NOMO-1 (cell line): ENCODE data around the gene ULK1.
A peak's percentile ranks its signal among the peaks of the same experiment; 100 is the strongest.

Experiments
- DNase-seq, 2 experiments: peaks; one replicate each; lab custom pipeline; 2025; ENCODE audit not compliant: unreplicated experiment in 2 of 2; lab: John Stamatoyannopoulos, UW

Gene ULK1

DNA sequence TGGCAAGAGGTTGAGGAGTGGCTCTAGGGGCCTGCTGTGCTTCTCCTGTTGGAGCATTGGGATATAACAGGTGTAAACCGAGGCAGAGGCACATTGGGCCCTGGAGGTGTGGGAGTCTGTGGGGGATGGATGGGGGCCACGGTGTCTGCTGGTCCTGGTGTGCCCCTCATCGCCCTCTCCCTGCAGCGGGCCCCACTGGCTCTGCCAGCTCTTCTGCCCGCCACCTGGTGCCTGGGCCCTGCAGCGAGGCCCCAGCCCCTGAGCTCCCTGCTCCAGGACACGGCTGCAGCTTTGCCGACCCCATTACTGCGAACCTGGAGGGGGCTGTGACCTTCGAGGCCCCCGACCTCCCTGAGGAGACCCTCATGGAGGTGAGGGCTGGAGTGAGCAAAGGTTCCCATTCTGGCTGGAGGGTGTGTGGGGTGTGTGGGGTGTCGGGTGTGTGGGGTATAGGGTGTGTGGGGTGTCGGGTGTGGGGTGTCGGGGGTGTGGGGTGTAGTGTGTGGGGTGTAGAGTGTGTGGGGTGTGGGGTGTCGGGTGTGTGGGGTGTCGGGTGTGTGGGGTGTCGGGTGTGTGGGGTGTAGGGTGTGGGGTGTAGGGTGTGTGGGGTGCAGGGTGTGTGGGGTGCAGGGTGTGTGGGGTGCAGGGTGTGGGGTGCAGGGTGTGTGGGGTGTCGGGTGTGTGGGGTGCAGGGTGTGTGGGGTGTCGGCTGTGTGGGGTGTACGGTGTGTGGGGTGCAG, 24.1 kb downstream of the ULK1 start:
- no peak for DNase-seq

GRCh38 chr12:131919051-131919347, 24.6 kb downstream of the ULK1 start:
- no peak for DNase-seq

DNA sequence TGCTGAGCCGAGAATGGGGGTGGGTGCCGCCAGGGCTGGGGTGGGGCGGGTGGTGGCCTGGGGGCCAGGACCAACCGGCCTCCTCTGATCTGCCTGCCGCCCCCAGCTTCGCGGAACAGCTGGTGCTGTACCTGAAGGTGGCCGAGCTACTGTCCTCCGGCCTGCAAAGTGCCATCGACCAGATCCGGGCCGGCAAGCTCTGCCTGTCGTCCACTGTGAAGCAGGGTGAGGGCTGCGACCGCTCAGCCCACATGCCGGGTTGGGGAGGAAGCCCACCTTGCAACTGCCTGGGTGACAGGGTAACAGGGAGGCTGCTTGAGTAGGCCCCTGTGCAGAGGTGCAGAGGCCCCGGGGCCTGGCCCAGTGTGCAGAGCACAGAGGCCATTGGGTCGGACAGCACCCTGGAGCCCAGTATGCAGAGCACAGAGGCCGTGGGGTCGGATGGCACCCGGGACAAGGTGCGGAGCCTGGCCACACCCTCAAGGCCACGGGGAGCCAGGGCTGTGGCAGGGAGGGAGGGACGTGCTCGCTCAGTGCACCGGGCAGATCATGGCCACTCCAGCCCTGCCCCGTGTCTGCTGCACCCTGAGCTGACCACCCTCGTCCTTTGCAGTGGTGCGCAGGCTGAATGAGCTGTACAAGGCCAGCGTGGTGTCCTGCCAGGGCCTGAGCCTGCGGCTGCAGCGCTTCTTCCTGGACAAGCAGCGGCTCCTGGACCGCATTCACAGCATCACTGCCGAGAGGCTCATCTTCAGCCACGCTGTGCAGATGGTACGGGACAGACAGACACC, 25.1 kb downstream of the ULK1 start:
- no peak for DNase-seq

DNA sequence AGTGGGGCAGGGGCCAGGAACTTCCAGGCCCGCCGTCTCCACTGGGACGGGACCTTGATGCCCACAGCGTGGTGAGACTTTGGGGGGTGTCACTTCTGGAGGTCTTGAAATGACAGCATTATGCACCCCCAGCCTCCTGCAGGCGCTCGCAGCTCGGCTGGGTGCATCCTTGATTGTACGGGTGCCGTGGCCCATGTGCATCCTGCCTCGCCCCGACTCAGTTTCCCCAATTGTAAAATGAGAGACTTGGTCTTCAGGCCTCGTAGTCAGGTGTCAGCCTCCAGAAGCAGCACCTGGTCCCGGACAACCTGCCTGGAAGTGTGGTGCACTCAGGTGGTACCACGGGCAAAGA, 25.7 kb downstream of the ULK1 start:
- DNase-seq, result no peak

DNA sequence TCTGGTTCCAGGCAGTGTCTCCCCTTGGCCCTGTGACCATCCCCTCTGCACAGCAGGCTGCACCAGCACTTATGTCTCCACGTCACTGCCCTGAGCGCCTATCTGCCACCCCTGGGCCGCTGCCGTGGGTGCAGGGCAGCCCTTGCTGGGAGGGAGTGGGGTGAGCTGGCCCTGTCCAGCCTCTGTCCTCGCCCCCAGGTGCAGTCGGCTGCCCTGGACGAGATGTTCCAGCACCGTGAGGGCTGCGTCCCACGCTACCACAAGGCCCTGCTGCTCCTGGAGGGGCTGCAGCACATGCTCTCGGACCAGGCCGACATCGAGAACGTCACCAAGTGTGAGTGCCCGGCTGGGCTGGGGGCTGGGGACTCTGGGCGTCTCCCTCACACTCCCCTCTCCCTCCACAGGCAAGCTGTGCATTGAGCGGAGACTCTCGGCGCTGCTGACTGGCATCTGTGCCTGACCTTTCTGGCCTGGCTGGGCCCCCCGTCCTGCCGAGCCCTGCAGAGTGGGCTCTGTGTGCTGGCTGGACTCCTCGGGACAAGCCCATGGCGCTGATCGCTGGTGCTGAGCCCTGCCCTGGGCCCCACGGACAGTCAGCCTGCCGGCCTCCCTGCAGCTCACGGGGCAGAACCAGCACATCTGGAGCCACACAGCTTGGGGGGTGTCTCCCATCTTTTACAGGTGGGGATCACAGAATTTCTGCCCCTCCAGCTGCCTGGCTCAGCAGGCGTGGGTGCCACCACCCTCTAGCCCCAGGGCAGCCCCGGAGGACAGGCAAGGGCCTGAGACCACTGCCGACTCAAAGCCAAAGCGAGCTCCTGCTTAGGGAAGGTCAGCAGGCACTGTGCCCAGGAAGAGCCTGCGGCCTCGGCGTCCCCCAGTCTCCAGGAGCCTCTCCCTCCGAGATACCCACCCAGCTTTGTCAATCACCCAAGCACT, 26.7 kb downstream of the ULK1 start:
- DNase-seq, result no peak

- no peak for DNase-seq
Observed at GRCh38 chr12:131921866-131922769, 27.7 kb downstream of the ULK1 start.

DNA sequence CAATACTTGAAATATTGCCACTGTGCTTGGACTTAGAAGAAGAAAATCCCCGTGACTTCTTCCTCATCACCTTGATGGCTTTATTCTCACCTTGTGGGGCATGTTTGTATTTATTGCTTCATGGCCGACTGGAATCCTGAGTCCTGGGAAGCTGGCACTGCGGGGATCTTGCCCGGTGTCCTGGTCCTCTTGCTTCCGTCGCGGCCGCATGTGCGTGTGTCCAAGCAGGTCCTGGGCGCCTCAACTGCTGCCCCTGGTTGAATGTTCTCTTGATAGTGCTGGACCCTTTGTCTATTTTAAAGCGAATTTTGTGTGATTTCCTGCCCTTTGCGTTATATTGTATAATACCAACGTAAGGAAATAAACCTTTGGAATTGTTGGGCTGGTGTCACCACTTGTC, 28.4 kb downstream of the ULK1 start:
- DNase-seq, result no peak

DNA sequence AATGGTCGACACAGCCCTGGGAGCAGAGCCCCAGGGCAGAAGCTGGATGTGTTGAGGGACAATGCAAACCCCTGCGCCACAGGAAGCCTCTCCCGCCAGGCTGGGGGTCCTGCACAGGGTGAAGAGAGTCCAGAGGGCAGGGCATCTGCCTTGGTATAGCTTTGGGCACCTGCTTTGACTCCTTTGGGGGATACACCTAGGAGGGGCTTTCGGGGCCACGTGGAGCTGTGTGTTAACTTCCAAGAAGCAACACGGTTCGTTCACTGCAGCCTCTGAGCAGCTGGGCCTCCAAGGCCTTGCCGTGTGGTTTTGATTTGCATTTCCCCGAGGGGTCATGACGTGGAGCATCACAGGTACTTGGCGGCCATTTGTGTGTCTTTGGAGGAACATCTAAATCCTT, 28.8 kb downstream of the ULK1 start:
- no peak for DNase-seq

DNA sequence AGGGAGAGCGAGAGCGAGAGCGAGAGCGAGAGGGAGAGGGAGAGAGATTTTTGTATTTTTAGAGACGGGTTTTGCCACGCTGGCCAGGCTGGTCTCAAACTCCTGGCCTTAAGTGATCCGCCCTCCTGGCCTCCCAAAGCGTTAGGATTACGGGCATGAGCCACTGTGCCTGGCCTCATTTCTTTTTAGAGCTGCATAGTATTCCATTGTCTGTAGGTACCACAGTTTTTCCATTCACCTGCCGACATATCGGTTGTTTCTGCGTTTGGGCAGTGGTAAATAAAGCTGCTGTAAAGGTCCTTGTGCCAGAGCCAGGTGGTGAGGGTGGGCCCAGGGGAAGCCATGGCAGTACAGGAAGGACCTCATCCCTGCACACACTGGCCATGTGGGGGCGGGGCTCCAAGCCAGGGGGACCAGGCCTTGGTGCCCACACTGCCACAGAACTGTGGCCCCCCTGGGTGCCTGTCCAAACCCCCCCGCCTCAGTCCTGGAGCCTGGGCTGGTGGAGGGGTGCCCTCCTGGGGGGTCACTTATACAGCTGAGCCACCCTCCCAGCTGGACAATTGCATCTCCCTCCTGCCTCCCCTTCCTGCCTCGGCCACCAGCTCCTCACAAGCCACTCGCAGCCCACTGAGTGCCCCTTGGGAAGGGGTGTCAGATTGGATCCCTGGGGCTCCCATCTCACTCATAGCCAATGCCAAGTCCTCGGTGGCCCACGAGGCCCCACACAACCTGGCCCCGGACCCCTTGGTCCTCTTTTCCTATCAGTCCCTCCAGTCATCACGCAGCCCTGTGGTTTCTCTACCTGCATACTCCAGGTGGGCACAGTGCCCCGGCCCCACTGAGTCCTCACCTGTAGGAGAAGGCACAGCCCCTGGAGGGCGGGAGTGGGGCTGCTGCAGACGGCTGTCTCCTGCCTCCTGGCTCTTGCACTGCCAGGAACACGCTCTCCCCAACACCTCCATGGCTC, 33.0 kb downstream of the ULK1 start:
- DNase-seq, result no peak

DNA sequence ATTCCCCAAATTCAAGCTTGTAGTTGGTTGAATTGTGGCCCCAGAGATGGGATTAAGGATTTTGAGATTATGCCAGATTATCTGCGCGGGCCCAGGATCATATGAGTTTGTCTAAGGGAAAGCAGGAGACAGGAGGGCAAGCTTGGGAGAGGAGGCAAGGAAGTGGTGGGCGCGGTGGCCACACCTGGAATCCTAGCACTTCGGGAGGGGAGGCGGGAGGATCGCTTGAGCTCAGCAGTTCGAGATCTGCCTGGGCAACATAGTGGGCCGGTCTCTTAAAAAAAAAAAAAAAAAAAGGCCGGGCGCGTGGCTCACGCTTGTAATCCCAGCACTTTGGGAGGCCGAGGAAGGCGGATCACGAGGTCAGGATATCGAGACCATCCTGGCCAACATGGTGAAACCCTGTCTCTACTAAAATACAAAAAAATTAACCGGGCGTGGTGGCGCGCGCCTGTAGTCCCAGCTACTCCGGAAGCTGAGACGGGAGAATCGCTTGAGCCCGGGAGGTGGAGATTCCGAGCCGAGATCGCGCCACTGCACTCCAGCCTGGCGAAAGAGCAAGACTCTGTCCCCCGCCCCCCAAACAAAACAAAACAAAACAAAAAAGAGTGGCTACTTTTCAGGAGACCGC, 33.8 kb downstream of the ULK1 start:
- DNase-seq, result no peak

- peak; percentile 90 to 91 for DNase-seq
Observed at GRCh38 chr12:131928711-131929580, 34.5 kb downstream of the ULK1 start, which contains the start of gene PUS1. Gene PUS1 (plus strand): TSS chr12:131929276. CDS start chr12:131929723, 447 bp downstream.

GRCh38 chr12:131929581-131930456, 35.4 kb downstream of the ULK1 start:
- DNase-seq, result peak in 1 of 2 experiments; percentile 28

- no peak for DNase-seq
Observed at GRCh38 chr12:131930510-131930909, 36.1 kb downstream of the ULK1 start.

GRCh38 chr12:131933387-131933786, 39.0 kb downstream of the ULK1 start:
- DNase-seq, result no peak

DNA sequence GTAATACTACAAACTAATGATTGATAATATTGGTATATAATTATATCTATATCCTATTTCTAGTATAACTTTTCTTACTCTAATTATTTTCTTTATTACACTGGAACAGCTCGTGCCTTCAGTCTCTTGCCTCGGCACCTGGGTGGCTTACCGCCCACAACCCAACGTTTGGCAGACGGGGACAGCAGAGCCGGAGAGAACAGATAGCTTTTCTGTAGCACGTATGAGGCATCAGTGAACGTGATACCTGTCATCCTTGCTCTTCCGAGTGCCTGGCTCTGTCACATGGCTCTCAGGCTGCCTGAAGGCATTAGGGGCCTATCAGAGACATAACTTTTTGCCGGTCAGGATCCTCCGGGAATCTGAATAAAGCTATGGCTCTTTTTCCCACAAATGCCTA, 40.1 kb downstream of the ULK1 start:
- no peak for DNase-seq

DNA sequence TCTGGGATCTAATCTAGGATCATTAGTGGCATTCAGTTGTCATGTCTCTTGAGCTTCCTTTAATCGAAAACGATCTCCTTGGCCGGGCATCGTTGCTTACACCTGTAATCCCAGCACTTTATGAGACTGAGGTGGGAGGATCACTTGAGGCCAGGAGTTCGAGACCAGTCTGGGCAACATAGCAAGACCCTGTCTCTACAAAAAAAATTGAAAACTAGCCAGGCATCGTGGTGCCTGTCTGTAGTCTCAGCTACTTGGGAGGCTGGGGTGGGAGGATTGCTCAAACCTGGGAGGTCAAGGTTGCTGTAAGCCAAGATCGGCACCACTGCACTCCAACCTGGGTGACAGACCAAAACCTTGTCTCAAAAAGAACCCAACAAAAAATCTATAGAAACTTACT, 43.7 kb downstream of the ULK1 start:
- DNase-seq, result no peak

- no peak for DNase-seq
Observed at GRCh38 chr12:131939007-131939406, 44.6 kb downstream of the ULK1 start.
